Tibial artery (tissue), 4 donors: ENCODE results near the gene TAMM41.

Experiments
- DNase-seq, 2 donors: peaks; one replicate each; pipeline ENCODE4 v3.0.0-alpha.2; 2019
- H3K27ac ChIP-seq, 2 donors: fragments of 200-600 bp; sonication (generic) in 1 of 2; 1 replicate in 1 of 2; 2 replicates in 1 of 2; pipeline ENCODE4 v1.5.1; 2018 to 2019; ENCODE audit warnings: mild to moderate bottlenecking in 1 of 2
- H3K27me3 ChIP-seq, 2 donors: fragments of 200-600 bp; sonication (generic) in 1 of 2; one replicate each; pipeline versions ENCODE4 v1.5.1 to v1.6.0; 2016 to 2019
- H3K36me3 ChIP-seq, 3 donors: fragments of 200-600 bp; sonication (generic) in 2 of 3; one replicate each; pipeline ENCODE4 v1.5.1; 2016 to 2019; ENCODE audit warnings: mild to moderate bottlenecking in 2 of 3
- H3K4me1 ChIP-seq, 4 donors: fragments of 200-600 bp; sonication (generic) in 2 of 4; 1 replicate in 3 of 4; 2 replicates in 1 of 4; pipeline ENCODE4 v1.5.1; 2016 to 2019
- H3K4me3 ChIP-seq, 2 donors: fragments of 200-600 bp; sonication (generic) in 1 of 2; 1 replicate in 1 of 2; 2 replicates in 1 of 2; pipeline ENCODE4 v1.5.1; 2018 to 2019; ENCODE audit warnings: mild to moderate bottlenecking in 2 of 2
- H3K9me3 ChIP-seq, 3 donors: fragments of 200-600 bp; sonication (generic) in 1 of 3; one replicate each; pipeline ENCODE4 v1.5.1; 2016 to 2019
- intact Hi-C: fragments of 100-400 bp; cut with DNase I; formaldehyde crosslinking; loops from one replicate; pipeline ENCODE4 v1.15.0; 2023; ENCODE audit warnings: low total_unique reads
- TF ChIP-seq, protein P1 (sequence below), 2 experiments: fragments of 200-600 bp in 1 of 2; fragments of 450-650 bp in 1 of 2; IDR thresholded peaks; one replicate each; pipeline ENCODE4 v1.5.1; 2017 to 2019; ENCODE audit warnings: antibody characterized with exemption in 2 of 2, mild to moderate bottlenecking in 1 of 2, moderate library complexity in 1 of 2

TAMM41 gene

DNA sequence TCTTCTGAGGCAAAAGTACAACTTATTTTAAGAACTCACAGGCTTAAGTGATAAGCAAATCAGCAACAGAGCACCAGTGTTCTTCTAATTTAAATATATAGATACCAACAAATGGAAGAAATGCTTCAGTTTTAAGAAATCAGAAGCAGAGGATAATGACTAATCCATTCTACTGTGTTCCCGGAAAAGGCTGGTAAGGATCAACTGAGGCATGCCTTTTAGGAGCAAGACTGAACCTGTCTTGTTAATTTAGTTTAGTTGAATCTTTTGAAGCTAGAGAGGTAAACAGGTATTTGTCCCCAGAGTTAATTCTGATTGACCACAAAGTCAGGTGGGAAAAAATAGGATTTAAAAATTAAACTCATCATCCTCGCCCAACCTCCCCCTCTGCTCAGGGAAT lies 51.8 kb downstream of the TAMM41 start:
- H3K27ac ChIP-seq: no peak overlapping the region
- intact Hi-C loops: no loop called here
- no peak overlapping the region for H3K4me3 ChIP-seq
- TF ChIP-seq, protein P1, sequence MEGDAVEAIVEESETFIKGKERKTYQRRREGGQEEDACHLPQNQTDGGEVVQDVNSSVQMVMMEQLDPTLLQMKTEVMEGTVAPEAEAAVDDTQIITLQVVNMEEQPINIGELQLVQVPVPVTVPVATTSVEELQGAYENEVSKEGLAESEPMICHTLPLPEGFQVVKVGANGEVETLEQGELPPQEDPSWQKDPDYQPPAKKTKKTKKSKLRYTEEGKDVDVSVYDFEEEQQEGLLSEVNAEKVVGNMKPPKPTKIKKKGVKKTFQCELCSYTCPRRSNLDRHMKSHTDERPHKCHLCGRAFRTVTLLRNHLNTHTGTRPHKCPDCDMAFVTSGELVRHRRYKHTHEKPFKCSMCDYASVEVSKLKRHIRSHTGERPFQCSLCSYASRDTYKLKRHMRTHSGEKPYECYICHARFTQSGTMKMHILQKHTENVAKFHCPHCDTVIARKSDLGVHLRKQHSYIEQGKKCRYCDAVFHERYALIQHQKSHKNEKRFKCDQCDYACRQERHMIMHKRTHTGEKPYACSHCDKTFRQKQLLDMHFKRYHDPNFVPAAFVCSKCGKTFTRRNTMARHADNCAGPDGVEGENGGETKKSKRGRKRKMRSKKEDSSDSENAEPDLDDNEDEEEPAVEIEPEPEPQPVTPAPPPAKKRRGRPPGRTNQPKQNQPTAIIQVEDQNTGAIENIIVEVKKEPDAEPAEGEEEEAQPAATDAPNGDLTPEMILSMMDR (IDR thresholded peaks at IDR 0.05): no peak
- no peak for DNase-seq
- H3K27me3 ChIP-seq: no peaks in the 10 kb centered on the region
- H3K36me3 ChIP-seq: peaks cover 37 to 79% (median 41%) of the 10 kb centered on the region in 3 donors
- H3K4me1 ChIP-seq: no peaks in the 10 kb centered on the region
- no peaks in the 10 kb centered on the region for H3K9me3 ChIP-seq

DNA sequence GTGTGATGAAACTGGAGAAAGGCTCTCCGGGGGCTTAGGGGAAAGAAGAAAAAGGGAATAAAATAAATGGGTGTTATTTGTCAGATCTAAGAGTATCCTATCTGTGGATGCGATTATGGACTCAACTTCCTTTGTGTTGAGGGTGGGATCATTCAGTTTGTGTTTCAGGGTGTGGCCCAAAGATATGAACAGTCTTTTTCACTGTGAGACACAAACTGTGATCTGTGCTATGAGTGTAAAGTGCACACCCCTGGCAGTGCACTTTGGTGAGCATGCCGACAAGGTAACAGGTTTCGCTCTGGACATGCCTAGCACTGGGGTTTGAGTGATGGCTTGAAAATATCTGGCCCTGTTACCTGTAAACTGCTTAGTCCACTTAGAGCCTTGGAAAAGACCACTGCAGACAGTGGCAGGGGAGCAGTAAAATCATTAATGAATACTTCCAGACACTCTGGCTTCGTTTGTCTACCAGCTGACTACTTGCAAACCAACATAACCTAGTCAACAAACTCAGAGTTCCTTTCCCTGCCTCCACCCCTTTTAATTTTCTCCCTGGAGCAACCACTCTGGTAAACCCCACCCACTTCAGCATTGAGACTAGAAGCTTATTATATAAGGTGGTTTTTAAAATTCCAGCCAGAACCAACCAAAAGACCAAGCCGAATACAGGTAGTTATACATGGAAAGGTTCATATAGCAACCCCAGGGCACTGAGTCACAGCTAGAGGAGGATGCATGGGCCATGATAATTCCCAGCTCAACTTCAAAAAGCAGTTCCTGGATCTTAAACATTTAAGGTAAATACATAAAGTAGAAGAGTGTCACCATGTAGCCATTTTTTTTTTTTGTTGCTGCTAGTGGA lies 55.1 kb downstream of the TAMM41 start:
- Histone ChIP-seq H3K4me1 (no peaks in the 10 kb centered on the region), H3K4me3 (no peak overlapping the region), H3K9me3 (no peaks in the 10 kb centered on the region), H3K27me3 (no peaks in the 10 kb centered on the region), H3K27ac (no peak overlapping the region), H3K36me3 (peaks cover 44 to 87% (median 50%) of the 10 kb centered on the region in 3 donors)
- intact Hi-C loops: no loop called here
- no peak for DNase-seq
- TF ChIP-seq, protein P1 (IDR thresholded peaks at IDR 0.05): no peak

GRCh38 chr3:11789412-11789811 lies 57.3 kb downstream of the TAMM41 start:
- Histone ChIP-seq H3K27ac (no peak overlapping the region), H3K9me3 (no peaks in the 10 kb centered on the region), H3K36me3 (peaks cover 39 to 76% (median 48%) of the 10 kb centered on the region in 3 donors), H3K27me3 (no peaks in the 10 kb centered on the region), H3K4me1 (no peaks in the 10 kb centered on the region), H3K4me3 (no peak overlapping the region)
- intact Hi-C loops: loop anchor here (2.0 kb wide), 1 partner anchor 41 kb away; no protein-coding TSS in a partner anchor
- no peak for DNase-seq
- TF ChIP-seq, protein P1 (IDR thresholded peaks at IDR 0.05): no peak

GRCh38 chr3:11784971-11785377 lies 61.7 kb downstream of the TAMM41 start:
- Histone ChIP-seq H3K36me3 (peaks cover 25 to 34% (median 31%) of the 10 kb centered on the region in 3 donors), H3K9me3 (no peaks in the 10 kb centered on the region), H3K4me3 (no peak overlapping the region), H3K4me1 (no peaks in the 10 kb centered on the region), H3K27me3 (no peaks in the 10 kb centered on the region), H3K27ac (no peak overlapping the region)
- TF ChIP-seq, protein P1 (IDR thresholded peaks at IDR 0.05): no peak
- intact Hi-C loops: no loop called here
- DNase-seq: no peak

DNA sequence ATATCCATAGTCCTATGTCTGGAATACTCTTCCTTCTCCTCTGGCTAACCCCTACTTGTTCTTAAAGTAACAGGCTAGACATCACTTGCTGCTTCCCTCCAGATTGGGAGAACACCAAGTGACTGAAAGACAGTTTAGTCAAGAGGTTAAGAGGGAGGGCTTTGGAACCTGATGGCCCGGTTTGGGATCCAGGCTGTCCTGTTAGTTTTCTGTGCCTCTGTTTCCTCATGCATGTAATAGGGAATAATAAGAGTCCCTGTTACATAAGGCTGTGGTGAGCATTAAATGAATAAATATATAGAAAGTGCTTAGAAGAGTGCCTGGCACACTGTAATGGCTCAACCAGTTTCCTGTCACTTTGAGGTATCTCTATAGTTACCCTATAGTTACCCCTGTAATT lies 66.3 kb downstream of the TAMM41 start:
- Histone ChIP-seq H3K27ac (no peak overlapping the region), H3K36me3 (peaks cover 0 to 15% (median 11%) of the 10 kb centered on the region in 3 donors), H3K27me3 (no peaks in the 10 kb centered on the region), H3K4me1 (no peaks in the 10 kb centered on the region), H3K4me3 (no peak overlapping the region), H3K9me3 (no peaks in the 10 kb centered on the region)
- intact Hi-C loops: no loop called here
- TF ChIP-seq, protein P1 (IDR thresholded peaks at IDR 0.05): no peak
- no peak for DNase-seq
